H1 (cell line): ENCODE measurements around the gene PPP1R12A. TPM values are rescaled to one million over a fixed set of nuclear protein-coding genes. Genes with fewer than 3 reads are reported as not detected.

Experiments
- CTCF ChIA-PET: fragments of 300-600 bp; sonication (Branson Sonifier 250); formaldehyde crosslinking; loops from one replicate; lab custom pipeline; 2021; ENCODE audit not compliant: partially characterized antibody; lab: Charles Lee
- POLR2A ChIA-PET: fragments of 300-600 bp; sonication (Branson Sonifier 250); formaldehyde crosslinking; loops from one replicate; lab custom pipeline; 2021; ENCODE audit warnings: inconsistent platforms; ENCODE audit not compliant: partially characterized antibody; lab: Charles Lee
- DNase-seq, 2 experiments: peaks; one replicate each; pipeline versions ENCODE4 v3.0.0 to v3.0.0-alpha.2; 2010 to 2022; ENCODE audit warnings: low spot score in 2 of 2, low read depth in 1 of 2, mixed read lengths in 1 of 2
- FAIRE-seq: peaks from 2 replicates; lab custom pipeline; 2011; peaks lifted over from hg19 to GRCh38; lab: Jason Lieb, UNC
- H2AFZ ChIP-seq: 2 replicates; pipeline ENCODE4 v1.8.1; 2012; ENCODE audit warnings: low read length, inconsistent platforms
- H2AK5ac ChIP-seq: 2 replicates; pipeline ENCODE4 v1.6.1; 2013; ENCODE audit warnings: low read depth, low read length
- H2BK120ac ChIP-seq: replicated peaks from 2 replicates; pipeline ENCODE3; 2013; ENCODE audit warnings: low read depth, low read length, inconsistent platforms
- H2BK12ac ChIP-seq: 2 replicates; pipeline ENCODE4 v1.6.1; 2013; ENCODE audit warnings: low read depth, low read length
- H2BK15ac ChIP-seq: 2 replicates; pipeline ENCODE4 v1.6.1; 2013; ENCODE audit warnings: low read length
- H2BK20ac ChIP-seq: 2 replicates; pipeline ENCODE4 v1.6.1; 2013; ENCODE audit warnings: low read length
- H2BK5ac ChIP-seq: 2 replicates; pipeline ENCODE4 v1.6.1; 2013; ENCODE audit warnings: low read depth, low read length
- H3K14ac ChIP-seq: 2 replicates; pipeline ENCODE4 v1.6.1; 2013; ENCODE audit warnings: inconsistent platforms; ENCODE audit not compliant: insufficient read length
- H3K18ac ChIP-seq: 2 replicates; pipeline ENCODE4 v1.6.1; 2013; ENCODE audit warnings: low read length; ENCODE audit errors: extremely low read depth
- H3K23ac ChIP-seq: 2 replicates; pipeline ENCODE4 v1.6.1; 2013; ENCODE audit warnings: inconsistent platforms; ENCODE audit not compliant: insufficient read length
- H3K23me2 ChIP-seq: 2 replicates; pipeline ENCODE4 v1.6.1; 2013; ENCODE audit warnings: low read depth, low read length
- H3K27ac ChIP-seq: 2 replicates; pipeline ENCODE4 v1.6.1; 2011; ENCODE audit warnings: low read depth, low read length, inconsistent platforms
- H3K27me3 ChIP-seq, 4 experiments: replicated peaks in 1 of 4; 1 replicate in 1 of 4; 2 replicates in 3 of 4; pipeline versions ENCODE4 v1.6.1 to v1.8.1; 2011 to 2013; ENCODE audit warnings: low read length in 3 of 4, mild to moderate bottlenecking in 3 of 4, inconsistent platforms in 2 of 4, mixed read lengths in 2 of 4, moderate library complexity in 1 of 4; ENCODE audit not compliant: control insufficient read depth in 3 of 4, insufficient read depth in 3 of 4; ENCODE audit errors: extremely low read depth in 1 of 4
- H3K36me3 ChIP-seq, 4 experiments: 2 replicates each; pipeline versions ENCODE4 v1.6.1 to v1.8.1; 2011 to 2013; ENCODE audit warnings: mild to moderate bottlenecking in 4 of 4, low read length in 3 of 4, moderate library complexity in 2 of 4, control low read depth in 1 of 4, inconsistent platforms in 1 of 4; ENCODE audit not compliant: insufficient read depth in 4 of 4, control insufficient read depth in 2 of 4
- H3K4ac ChIP-seq: replicated peaks from 2 replicates; pipeline ENCODE3; 2013; ENCODE audit warnings: low read length, low read depth, mixed read lengths, inconsistent platforms; ENCODE audit not compliant: insufficient read length
- H3K4me1 ChIP-seq, 4 experiments: replicated peaks in 1 of 4; 1 replicate in 1 of 4; 2 replicates in 3 of 4; pipeline versions ENCODE4 v1.6.1 to v1.8.1; 2011 to 2013; ENCODE audit warnings: low read length in 3 of 4, inconsistent platforms in 2 of 4, mixed read lengths in 1 of 4; ENCODE audit not compliant: insufficient read depth in 4 of 4, control insufficient read depth in 3 of 4
- H3K4me2 ChIP-seq, 2 experiments: 2 replicates each; pipeline versions ENCODE4 v1.6.1 to v1.8.1; 2011 to 2013; ENCODE audit warnings: low read depth in 2 of 2, low read length in 2 of 2, control low read depth in 1 of 2, inconsistent platforms in 1 of 2, mild to moderate bottlenecking in 1 of 2; ENCODE audit not compliant: insufficient read depth in 1 of 2
- H3K4me3 ChIP-seq, 4 experiments: fragments of 200-600, 300-600 bp in 1 of 4; sonication (generic), shearing (Covaris generic), sonication (Bioruptor Twin) in 1 of 4; 2 replicates each; pipeline versions ENCODE4 v1.5.1 to v1.8.1; 2011 to 2016; ENCODE audit warnings: low read length in 4 of 4, low read depth in 3 of 4, control low read depth in 2 of 4, inconsistent platforms in 2 of 4, mild to moderate bottlenecking in 2 of 4, mixed read lengths in 1 of 4, moderate library complexity in 1 of 4; ENCODE audit not compliant: insufficient read depth in 2 of 4; ENCODE audit errors: extremely low read depth in 1 of 4
- H3K56ac ChIP-seq: replicated peaks from 2 replicates; pipeline ENCODE3; 2013; ENCODE audit warnings: low read depth, mild to moderate bottlenecking, mixed read lengths, low read length, inconsistent platforms; ENCODE audit not compliant: insufficient read length
- H3K79me1 ChIP-seq: 2 replicates; pipeline ENCODE4 v1.6.1; 2013; ENCODE audit warnings: low read depth, low read length, control low read depth
- H3K79me2 ChIP-seq, 2 experiments: 2 replicates each; pipeline versions ENCODE4 v1.6.1 to v1.8.1; 2012 to 2013; ENCODE audit warnings: low read length in 2 of 2, mild to moderate bottlenecking in 2 of 2, inconsistent platforms in 1 of 2; ENCODE audit not compliant: insufficient read depth in 2 of 2, control insufficient read depth in 1 of 2
- H3K9ac ChIP-seq, 4 experiments: replicated peaks in 1 of 4; 1 replicate in 1 of 4; 2 replicates in 3 of 4; pipeline versions ENCODE4 v1.6.1 to v1.8.1; 2011 to 2013; ENCODE audit warnings: low read depth in 3 of 4, low read length in 3 of 4, control low read depth in 2 of 4, mild to moderate bottlenecking in 2 of 4, moderate library complexity in 2 of 4, inconsistent platforms in 1 of 4; ENCODE audit errors: extremely low read depth in 1 of 4
- H3K9me3 ChIP-seq, 2 experiments: 2 replicates each; pipeline versions ENCODE4 v1.6.1 to v1.8.1; 2012 to 2013; ENCODE audit warnings: mild to moderate bottlenecking in 2 of 2, moderate library complexity in 2 of 2, control low read depth in 1 of 2, inconsistent platforms in 1 of 2, low read depth in 1 of 2, low read length in 1 of 2, mixed read lengths in 1 of 2; ENCODE audit not compliant: insufficient read depth in 2 of 2
- H4K20me1 ChIP-seq, 2 experiments: replicated peaks in 1 of 2; 2 replicates each; pipeline versions ENCODE3 to v1.8.1; 2011 to 2013; ENCODE audit warnings: inconsistent platforms in 2 of 2, low read length in 2 of 2, mild to moderate bottlenecking in 1 of 2; ENCODE audit not compliant: insufficient read depth in 2 of 2, control insufficient read depth in 1 of 2
- H4K5ac ChIP-seq: 2 replicates; pipeline ENCODE4 v1.6.1; 2013; ENCODE audit warnings: low read length, low read depth, mixed read lengths, inconsistent platforms; ENCODE audit not compliant: insufficient read length
- H4K8ac ChIP-seq: 2 replicates; pipeline ENCODE4 v1.8.0; 2013; ENCODE audit warnings: mild to moderate bottlenecking, moderate library complexity, low read length, inconsistent platforms; ENCODE audit not compliant: insufficient read depth; ENCODE audit errors: extremely low read depth
- H4K91ac ChIP-seq: replicated peaks from 2 replicates; pipeline ENCODE3; 2013; ENCODE audit warnings: low read length, mixed read lengths, inconsistent platforms; ENCODE audit not compliant: insufficient read length
- ASH2L ChIP-seq: fragments of 200-600, 300-600 bp; sonication (generic); IDR thresholded peaks from one replicate; pipeline ENCODE4 v1.7.1; 2017; ENCODE audit warnings: low read length
- BRCA1 ChIP-seq: IDR thresholded peaks from 2 replicates; pipeline ENCODE4 v1.6.1; 2012; ENCODE audit warnings: low read depth, low read length, improper control_type of control experiment
- CBX5 ChIP-seq: fragments of 300-800, 300-1000 bp; sonication (generic); IDR thresholded peaks from 2 replicates; pipeline ENCODE4 v1.7.1; 2016; ENCODE audit warnings: antibody characterized with exemption, low read length, low read depth
- RBBP5 ChIP-seq: IDR thresholded peaks from 2 replicates; pipeline ENCODE4 v1.7.1; 2012; ENCODE audit warnings: low read depth, mild to moderate bottlenecking, inconsistent platforms, low read length, moderate library complexity, borderline replicate concordance
- SIX5 ChIP-seq: IDR thresholded peaks from 2 replicates; pipeline ENCODE4 v1.6.1; 2011; ENCODE audit warnings: mild to moderate bottlenecking, low read depth, low read length
- SP4 ChIP-seq: IDR thresholded peaks from 2 replicates; pipeline ENCODE4 v1.6.1; 2012; ENCODE audit warnings: low read length, inconsistent platforms
- TBP ChIP-seq: IDR thresholded peaks from 2 replicates; pipeline ENCODE4 v1.6.1; 2011; ENCODE audit warnings: low read depth, low read length, improper control_type of control experiment
- TCF12 ChIP-seq: IDR thresholded peaks from 2 replicates; pipeline ENCODE4 v1.6.1; 2011; ENCODE audit warnings: low read depth, mild to moderate bottlenecking, low read length
- YY1 ChIP-seq: IDR thresholded peaks from 2 replicates; pipeline ENCODE4 v1.6.1; 2011; ENCODE audit warnings: low read depth, mild to moderate bottlenecking, low read length
- WGBS, 2 experiments: shearing (Covaris generic) in 1 of 2; methylation state at CpG; one replicate each; pipeline versions ENCODE4 v1.1.6 to v1.1.7; 2013 to 2015; ENCODE audit warnings: low lambda C conversion rate in 2 of 2, mixed read lengths in 2 of 2, inconsistent platforms in 1 of 2, low coverage in 1 of 2, missing lambda C conversion rate in 1 of 2; ENCODE audit not compliant: insufficient replicate concordance in 2 of 2, insufficient coverage in 1 of 2, insufficient read length in 1 of 2; ENCODE audit errors: extremely low coverage in 1 of 2, missing lambda C conversion rate in 1 of 2; 5-methylcytosine and 5-hydroxymethylcytosine counted together
- polyA plus RNA-seq, 7 experiments: library from polyadenylated mRNA; depleted of rRNA in 3 of 7; stranded (reverse) in 5 of 7; unstranded in 2 of 7; fragments of >200 nt in 5 of 7; fragments of 200-250 nt in 2 of 7; gene quantifications; 1 replicate in 5 of 7; 2 replicates in 1 of 7; 4 replicates in 1 of 7; pipeline versions ENCODE4 v1.2.1 to v1.2.3, GENCODE V29; 2011 to 2013; ENCODE audit warnings: missing spikeins in 2 of 7, mixed read lengths in 2 of 7
- total RNA-seq: library from RNA; stranded (reverse); fragmentation: NEBNext Ultra II Directional; extraction: Animal tissue kit (Norgen Biotek cat#: 25700); gene quantifications from 2 replicates; pipeline ENCODE4 v1.2.1, GENCODE V29; 2021
- TF ChIP-seq, protein P1 (sequence below): IDR thresholded peaks from 2 replicates; pipeline ENCODE4 v1.6.1; 2012; ENCODE audit warnings: inconsistent platforms

The PPP1R12A gene
- total and polyA plus RNA-seq, 2 of the 8 experiments (the other 6 are each of a cell fraction or from before 2014, with no cell fraction given), result 14.7 to 81.5 TPM

DNA sequence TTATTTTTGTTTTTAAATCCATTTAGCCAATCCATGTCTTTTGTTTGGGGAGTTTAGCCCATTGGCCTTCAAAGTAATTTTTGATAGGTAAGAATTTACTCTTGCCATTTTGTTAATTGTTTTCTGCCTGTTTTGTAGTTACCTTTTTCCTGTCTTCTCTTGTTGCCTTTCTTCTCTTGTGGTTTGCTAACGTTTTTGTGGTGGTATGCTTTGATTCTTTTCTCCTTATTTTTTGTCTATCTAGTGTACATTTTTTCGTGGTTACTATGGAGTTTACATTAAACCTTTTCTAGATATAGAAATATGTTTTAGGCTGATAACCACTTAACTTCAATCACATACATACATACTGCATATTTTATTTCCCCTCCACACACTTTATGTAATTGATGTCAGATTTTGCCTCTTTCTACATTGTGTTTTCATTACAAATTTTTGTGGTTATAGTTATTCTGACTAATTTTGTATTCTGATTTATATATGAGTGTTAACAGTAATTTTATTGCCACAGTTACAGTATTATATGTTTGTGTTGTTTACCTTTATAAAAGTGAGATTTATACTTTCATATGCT lies 19.2 kb upstream of the PPP1R12A start:
- H3K56ac ChIP-seq, result no peak overlapping the region
- no peak overlapping the region for H3K4me2 ChIP-seq
- no peak overlapping the region for H4K91ac ChIP-seq
- H3K36me3 ChIP-seq, result no peaks in the 10 kb centered on the region
- no peak overlapping the region for H2BK15ac ChIP-seq
- no peak overlapping the region for H3K4me3 ChIP-seq
- DNase-seq (no peak), FAIRE-seq (no peak)
- no peak overlapping the region for H4K8ac ChIP-seq
- H2AFZ ChIP-seq, result no peak overlapping the region
- 77% methylated on average over 2 of the region's 2 CpGs; no CpG with 5 or more reads in 1 of the 2 experiments for WGBS, 2 experiments
- H3K9me3 ChIP-seq, result no peaks in the 10 kb centered on the region
- H4K20me1 ChIP-seq, result no peaks in the 10 kb centered on the region
- H3K27ac ChIP-seq, result no peak overlapping the region
- no peak overlapping the region for H2BK12ac ChIP-seq
- no peak overlapping the region for H3K14ac ChIP-seq
- H3K23me2 ChIP-seq, result no peaks in the 10 kb centered on the region
- no peaks in the 10 kb centered on the region for H3K79me1 ChIP-seq
- no peak overlapping the region for H2BK20ac ChIP-seq
- no peaks in the 10 kb centered on the region for H3K27me3 ChIP-seq
- H4K5ac ChIP-seq, result no peak overlapping the region
- POLR2A ChIA-PET, result no interaction called here
- H3K79me2 ChIP-seq, result no peaks in the 10 kb centered on the region
- H3K4ac ChIP-seq, result no peak overlapping the region
- no peak overlapping the region for H2BK5ac ChIP-seq
- H3K23ac ChIP-seq, result no peak overlapping the region
- no peak overlapping the region for H3K9ac ChIP-seq
- H3K18ac ChIP-seq, result no peak overlapping the region
- TF ChIP-seq CBX5, result no peak
- TF ChIP-seq TCF12, result no peak
- no peak for TF ChIP-seq YY1
- no peak for TF ChIP-seq TBP
- TF ChIP-seq SIX5, result no peak
- no peak for TF ChIP-seq RBBP5
- TF ChIP-seq, protein P1, sequence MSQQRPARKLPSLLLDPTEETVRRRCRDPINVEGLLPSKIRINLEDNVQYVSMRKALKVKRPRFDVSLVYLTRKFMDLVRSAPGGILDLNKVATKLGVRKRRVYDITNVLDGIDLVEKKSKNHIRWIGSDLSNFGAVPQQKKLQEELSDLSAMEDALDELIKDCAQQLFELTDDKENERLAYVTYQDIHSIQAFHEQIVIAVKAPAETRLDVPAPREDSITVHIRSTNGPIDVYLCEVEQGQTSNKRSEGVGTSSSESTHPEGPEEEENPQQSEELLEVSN, result no peak
- no peak for TF ChIP-seq BRCA1
- TF ChIP-seq ASH2L, result no peak
- TF ChIP-seq SP4, result no peak
- no peaks in the 10 kb centered on the region for H3K4me1 ChIP-seq
- no peak overlapping the region for H2AK5ac ChIP-seq
- no peak overlapping the region for H2BK120ac ChIP-seq
- CTCF ChIA-PET, result no interaction called here
